ENCODE results near the gene SDF4.
A peak's percentile ranks its signal among the peaks of the same experiment; 100 is the strongest.

The SDF4 gene

DNA sequence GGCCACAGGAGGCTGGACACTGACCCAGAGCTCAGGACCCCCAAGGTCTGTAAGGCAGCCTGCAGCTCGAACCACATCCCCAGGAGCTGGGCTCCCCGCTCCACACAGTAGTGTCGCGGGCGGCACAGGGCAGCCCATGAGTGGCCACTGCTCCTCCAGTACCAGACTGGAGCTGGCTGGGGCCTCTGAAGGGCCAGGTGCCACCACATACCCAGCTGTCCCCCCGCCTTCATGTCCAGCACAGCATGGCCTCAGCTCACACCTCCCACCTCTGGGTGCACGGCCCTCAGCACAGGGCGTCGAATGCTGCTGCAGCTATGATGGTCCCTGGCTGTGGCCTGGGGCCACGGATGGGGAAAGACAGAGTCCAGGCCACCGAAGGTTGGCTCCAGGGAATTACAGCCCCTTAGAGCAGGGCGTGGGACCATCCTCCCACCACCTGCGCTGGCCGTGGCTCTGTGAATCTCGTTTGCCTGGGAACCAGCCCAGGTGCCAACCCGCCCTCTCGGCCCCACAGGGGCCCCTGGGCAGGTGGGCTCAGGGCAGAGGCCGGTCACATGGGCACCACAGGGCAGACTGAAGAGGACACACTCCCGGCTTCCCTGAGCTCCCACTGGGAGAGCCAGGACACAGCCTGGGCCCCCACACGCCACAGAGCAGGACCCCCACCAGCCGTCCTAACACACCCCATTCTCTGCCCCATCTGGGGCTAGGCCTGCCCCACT is 15.8 kb downstream of the SDF4 start:
- POLR2A ChIA-PET: no interaction called here
- CTCF ChIA-PET: interaction anchor here (1.0 to 1.5 kb wide), 6 partner anchors 9 to 183 kb away, joined by 3 to 6 read pairs (median 3); no protein-coding TSS in a partner anchor
- TF ChIP-seq, protein P1, sequence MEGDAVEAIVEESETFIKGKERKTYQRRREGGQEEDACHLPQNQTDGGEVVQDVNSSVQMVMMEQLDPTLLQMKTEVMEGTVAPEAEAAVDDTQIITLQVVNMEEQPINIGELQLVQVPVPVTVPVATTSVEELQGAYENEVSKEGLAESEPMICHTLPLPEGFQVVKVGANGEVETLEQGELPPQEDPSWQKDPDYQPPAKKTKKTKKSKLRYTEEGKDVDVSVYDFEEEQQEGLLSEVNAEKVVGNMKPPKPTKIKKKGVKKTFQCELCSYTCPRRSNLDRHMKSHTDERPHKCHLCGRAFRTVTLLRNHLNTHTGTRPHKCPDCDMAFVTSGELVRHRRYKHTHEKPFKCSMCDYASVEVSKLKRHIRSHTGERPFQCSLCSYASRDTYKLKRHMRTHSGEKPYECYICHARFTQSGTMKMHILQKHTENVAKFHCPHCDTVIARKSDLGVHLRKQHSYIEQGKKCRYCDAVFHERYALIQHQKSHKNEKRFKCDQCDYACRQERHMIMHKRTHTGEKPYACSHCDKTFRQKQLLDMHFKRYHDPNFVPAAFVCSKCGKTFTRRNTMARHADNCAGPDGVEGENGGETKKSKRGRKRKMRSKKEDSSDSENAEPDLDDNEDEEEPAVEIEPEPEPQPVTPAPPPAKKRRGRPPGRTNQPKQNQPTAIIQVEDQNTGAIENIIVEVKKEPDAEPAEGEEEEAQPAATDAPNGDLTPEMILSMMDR (IDR thresholded peaks at IDR 0.05; ENCODE audit: control extremely low read depth, extremely low read depth, low read depth, missing control alignments): no peak
- no peak for DNase-seq (ENCODE audit: extremely low spot score)

- DNase-seq (ENCODE audit: extremely low spot score): no peak
- CTCF ChIA-PET: interaction anchor here (1.0 to 1.5 kb wide), 6 partner anchors 8 to 182 kb away, joined by 3 to 6 read pairs (median 3); no protein-coding TSS in a partner anchor
- POLR2A ChIA-PET: no interaction called here
- TF ChIP-seq, protein P1 (IDR thresholded peaks at IDR 0.05; ENCODE audit: control extremely low read depth, extremely low read depth, low read depth, missing control alignments): no peak
These were observed 16.6 kb downstream of the SDF4 start for GRCh38 chr1:1215080-1215676.

DNA sequence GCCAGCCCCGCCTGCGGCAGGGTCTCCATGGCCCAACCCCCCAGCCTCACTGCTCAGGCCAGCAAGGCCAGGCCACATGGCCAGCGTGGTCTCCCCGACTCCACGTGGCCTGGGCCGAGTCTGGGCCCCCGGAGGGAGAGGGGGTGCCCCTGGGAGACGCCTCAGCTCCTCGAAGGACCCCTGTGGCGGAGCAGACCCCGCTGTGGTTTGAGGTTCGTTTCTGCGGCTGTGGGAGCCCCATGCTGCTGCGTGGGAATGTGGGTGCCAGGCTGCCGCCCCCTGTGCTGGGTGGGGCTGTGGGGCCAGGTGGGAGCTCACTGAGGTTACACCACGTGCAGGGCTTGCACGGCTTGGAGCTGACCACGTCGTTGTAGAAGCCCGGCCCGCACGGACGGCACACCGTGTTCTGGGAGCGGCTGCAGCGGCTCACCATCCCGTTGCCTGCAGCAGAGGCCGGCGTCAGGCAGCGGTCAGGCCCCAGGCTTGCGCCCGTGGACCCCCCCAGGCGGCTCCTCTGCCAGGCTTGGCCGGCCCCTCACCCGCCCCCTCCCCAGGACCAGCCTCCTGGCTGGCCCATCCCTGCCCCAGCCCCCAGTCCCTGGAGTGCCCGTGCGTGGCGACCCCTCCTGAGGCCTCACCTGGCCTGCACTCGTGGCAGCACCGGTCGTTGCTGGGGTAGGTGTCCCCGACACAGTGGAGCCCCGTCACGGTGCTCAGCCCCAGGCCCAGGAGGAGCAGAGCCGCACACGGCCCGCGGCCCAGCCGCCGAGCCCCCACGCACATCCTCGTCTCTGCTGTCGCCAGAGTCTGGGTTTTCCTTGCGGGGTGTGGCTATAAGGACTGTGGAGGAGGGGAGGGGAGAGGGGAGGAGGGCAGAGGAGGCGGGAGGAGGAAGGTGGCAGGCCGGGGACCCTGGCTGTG is 18.2 kb downstream of the SDF4 start, which contains the start of gene TNFRSF4:
Gene TNFRSF4, minus strand, starts transcription at position 809 of the 921 bp plus-strand sequence. Its CDS starts 26 bp downstream, at position 783.
- TF ChIP-seq, protein P1 (IDR thresholded peaks at IDR 0.05; ENCODE audit: control extremely low read depth, extremely low read depth, low read depth, missing control alignments): no peak
- POLR2A ChIA-PET: interaction anchor here (0.5 kb wide), 1 partner anchor 28 kb away, joined by 6 read pairs; no protein-coding TSS in a partner anchor
- no peak for DNase-seq (ENCODE audit: extremely low spot score)
- CTCF ChIA-PET: interaction anchor here (0.9 to 1.4 kb wide), 2 partner anchors 16 to 150 kb away, joined by 3 to 5 read pairs; no protein-coding TSS in a partner anchor

DNA sequence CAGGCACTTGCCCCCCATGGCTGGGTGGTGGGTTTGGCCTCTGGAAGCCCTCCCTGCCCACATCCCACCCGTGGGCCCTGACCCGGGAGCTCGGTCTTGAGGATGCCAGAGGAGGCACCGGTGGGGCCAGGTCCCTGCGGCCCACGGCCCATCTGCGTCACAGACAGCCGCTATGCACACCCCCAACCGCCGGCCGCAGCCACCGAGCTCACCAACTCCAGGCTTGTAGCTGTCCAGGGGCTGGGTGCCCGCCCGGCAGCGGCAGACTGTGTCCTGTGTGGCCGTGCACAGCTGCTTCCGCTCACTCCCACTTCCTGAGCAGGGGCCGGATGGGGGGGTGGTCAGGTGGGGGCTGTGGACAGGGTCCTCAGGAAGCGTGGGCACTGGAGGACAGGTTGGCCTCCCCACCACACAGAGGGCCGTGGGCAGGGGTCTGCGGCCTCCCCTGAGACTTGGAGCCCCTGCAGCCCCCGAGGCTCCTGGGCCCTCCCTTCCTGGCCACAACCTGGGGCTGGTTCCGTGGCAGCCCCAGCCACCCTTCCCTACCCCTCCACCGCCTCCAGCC is 18.9 kb downstream of the SDF4 start:
- DNase-seq (ENCODE audit: extremely low spot score): peak; percentile 70
- ChIA-PET CTCF (interaction anchor here (0.9 to 1.4 kb wide), 2 partner anchors 17 to 149 kb away, joined by 3 to 5 read pairs; no protein-coding TSS in a partner anchor), POLR2A (no interaction called here)
- TF ChIP-seq, protein P1 (IDR thresholded peaks at IDR 0.05; ENCODE audit: control extremely low read depth, extremely low read depth, low read depth, missing control alignments): no peak

DNA sequence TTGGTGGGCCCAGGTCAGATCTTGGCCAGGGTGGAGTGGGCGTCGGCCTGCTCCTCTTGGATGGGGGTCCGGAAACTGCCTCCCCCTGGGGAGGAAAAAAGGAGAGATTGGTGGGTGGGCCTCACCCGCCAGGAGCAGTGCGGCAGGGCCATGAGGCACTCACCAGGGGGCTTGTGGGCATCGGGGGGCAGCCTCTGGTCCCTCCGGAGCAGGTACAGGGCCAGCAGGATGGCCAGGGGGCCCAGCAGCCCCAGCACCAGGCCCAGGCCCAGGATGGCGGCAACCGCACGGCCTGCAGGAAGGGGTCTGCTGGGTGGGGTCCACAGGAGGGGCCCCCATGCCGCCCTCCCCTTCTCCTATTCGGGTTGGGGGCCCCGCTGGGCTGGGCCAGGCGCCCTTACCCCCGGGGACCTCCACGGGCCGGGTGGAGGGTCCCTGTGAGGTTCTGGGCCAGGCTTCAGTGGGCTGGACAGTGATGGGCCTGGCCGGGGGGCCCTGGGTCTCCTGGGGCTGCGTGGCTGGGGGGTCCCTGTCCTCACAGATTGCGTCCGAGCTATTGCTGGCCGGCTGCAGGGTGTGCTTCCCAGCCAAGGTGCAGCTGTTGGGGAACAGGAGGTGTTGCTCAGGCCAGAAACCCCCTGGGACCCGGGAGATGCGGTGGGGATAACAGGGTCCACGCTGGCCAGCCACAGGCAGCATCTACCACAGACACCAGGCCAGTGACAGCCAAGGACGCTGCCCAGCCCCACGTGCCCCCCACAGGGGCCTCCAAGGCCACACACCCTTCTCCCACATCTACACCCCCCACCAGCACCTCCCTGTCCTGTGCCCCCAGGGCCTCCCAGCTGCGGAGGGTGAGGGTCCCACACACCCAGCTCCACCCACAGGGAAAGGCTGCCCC is 20.0 kb downstream of the SDF4 start:
- POLR2A ChIA-PET: no interaction called here
- CTCF ChIA-PET: interaction anchor here (1.4 kb wide), 1 partner anchor 148 kb away, joined by 5 read pairs; no protein-coding TSS in a partner anchor
- TF ChIP-seq, protein P1 (IDR thresholded peaks at IDR 0.05; ENCODE audit: control extremely low read depth, extremely low read depth, low read depth, missing control alignments): no peak
- no peak for DNase-seq (ENCODE audit: extremely low spot score)

All from GM10248 (cell line).